DOHH2 (cell line): Measurements from ENCODE around the gene SLC2A4.

Source experiments
- CTCF ChIP-seq: fragments of 200-600 bp; sonication (generic); IDR thresholded peaks from one replicate; pipeline ENCODE4 v1.5.1; 2014; ENCODE audit warnings: antibody characterized with exemption, mild to moderate bottlenecking, low read depth, low read length; ENCODE audit not compliant: poor library complexity, severe bottlenecking
- EZH2phosphoT487 ChIP-seq: fragments of 200-600 bp; sonication (generic); IDR thresholded peaks from 2 replicates; pipeline ENCODE4 v1.6.1; 2017; ENCODE audit warnings: borderline replicate concordance, mild to moderate bottlenecking, antibody characterized with exemption, low read length, moderate library complexity, mixed read lengths

DNA sequence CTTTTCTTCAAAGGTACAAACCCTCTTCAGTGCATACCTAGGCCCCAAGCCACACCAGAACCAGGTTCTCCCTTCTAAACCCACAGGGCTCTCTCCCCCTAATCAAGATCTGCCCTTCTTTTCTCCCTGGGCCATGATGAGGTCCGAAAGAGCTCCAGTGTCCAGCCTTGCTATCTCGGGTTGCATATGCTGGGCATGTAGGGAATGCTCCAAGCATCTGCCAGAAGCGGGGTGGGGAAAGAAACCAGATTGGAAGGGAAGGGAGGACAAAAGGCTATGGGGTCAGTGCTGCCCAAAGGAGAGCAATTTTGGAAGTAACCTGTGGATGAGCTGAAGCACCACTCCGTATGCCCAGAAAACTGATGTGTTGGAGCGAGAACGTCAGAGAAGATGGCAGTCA lies 32.3 kb upstream of the SLC2A4 start:
- TF ChIP-seq CTCF = no peak
- no peak for TF ChIP-seq EZH2phosphoT487
